Esophagus muscularis mucosa (tissue), 4 donors: ENCODE measurements around the gene PAWR. TPM values are rescaled to one million over a fixed set of nuclear protein-coding genes. Genes with fewer than 3 reads are reported as not detected.

Experiments used
- DNase-seq: peaks from one replicate; pipeline ENCODE4 v3.0.0-alpha.2; 2017; ENCODE audit errors: extremely low spot score
- H3K27ac ChIP-seq, 4 donors: fragments of 200-600 bp; sonication (generic); replicated peaks in 1 of 4; 1 replicate in 3 of 4; 2 replicates in 1 of 4; pipeline ENCODE4 v1.5.1; 2016 to 2019; ENCODE audit warnings: mild to moderate bottlenecking in 1 of 4
- H3K27me3 ChIP-seq, 4 donors: fragments of 200-600 bp; sonication (generic); one replicate each; pipeline versions ENCODE4 v1.5.1 to v1.6.0; 2016 to 2019
- H3K36me3 ChIP-seq, 4 donors: fragments of 200-600 bp; sonication (generic); one replicate each; pipeline ENCODE4 v1.5.1; 2016 to 2019
- H3K4me1 ChIP-seq, 4 donors: fragments of 200-600 bp; sonication (generic); one replicate each; pipeline ENCODE4 v1.5.1; 2016 to 2019
- H3K4me3 ChIP-seq, 4 donors: fragments of 200-600 bp; sonication (generic); 1 replicate in 2 of 4; 2 replicates in 2 of 4; pipeline ENCODE4 v1.5.1; 2016 to 2019; ENCODE audit warnings: mild to moderate bottlenecking in 4 of 4, moderate library complexity in 1 of 4
- H3K9me3 ChIP-seq, 4 donors: fragments of 200-600 bp; sonication (generic); 1 replicate in 3 of 4; 2 replicates in 1 of 4; pipeline ENCODE4 v1.5.1; 2016 to 2019
- CTCF ChIP-seq, 3 experiments: fragments of 200-600 bp in 2 of 3; fragments of 450-650 bp in 1 of 3; sonication (generic) in 2 of 3; IDR thresholded peaks; one replicate each; pipeline ENCODE4 v1.5.1; 2017 to 2019; ENCODE audit warnings: antibody characterized with exemption in 3 of 3, mild to moderate bottlenecking in 2 of 3, moderate library complexity in 1 of 3
- EP300 ChIP-seq: sonication (generic); formaldehyde crosslinking; IDR thresholded peaks from one replicate; pipeline ENCODE4 v1.6.1; 2017; ENCODE audit warnings: antibody characterized with exemption
- POLR2A ChIP-seq: fragments of 450-650 bp; IDR thresholded peaks from one replicate; pipeline ENCODE4 v1.6.1; 2017; ENCODE audit warnings: antibody characterized with exemption, moderate library complexity, mild to moderate bottlenecking, low read depth
- POLR2AphosphoS5 ChIP-seq, 2 donors: sonication (generic); formaldehyde crosslinking; IDR thresholded peaks; one replicate each; pipeline ENCODE4 v1.6.1; 2017; ENCODE audit warnings: antibody characterized with exemption in 2 of 2
- WGBS: methylation state at CpG from one replicate; pipeline ENCODE4 v1.1.5; 2018; 5-methylcytosine and 5-hydroxymethylcytosine counted together
- intact Hi-C: fragments of 100-400 bp; cut with DNase I; formaldehyde crosslinking; loops from one replicate; pipeline ENCODE4 v1.15.1; 2023
- total RNA-seq, 4 donors: library from RNA; depleted of rRNA; stranded (reverse); fragments of >200 nt; gene quantifications; one replicate each; pipeline versions ENCODE4 v1.1.0 to v1.2.1, GENCODE V29; 2016

PAWR gene
- total RNA-seq, 4 donors from 2014 or later, result 63.1 to 127 (median 97.9) TPM

- intact Hi-C loops, result no loop called here
- Histone ChIP-seq H3K27ac (no peak overlapping the region), H3K4me1 (peaks cover 0 to 64% (median 57%) of the 10 kb centered on the region in 4 donors), H3K4me3 (no peak overlapping the region), H3K9me3 (no peaks in the 10 kb centered on the region), H3K36me3 (no peaks in the 10 kb centered on the region), H3K27me3 (no peaks in the 10 kb centered on the region)
- no peak for DNase-seq
- WGBS, result 77% methylated on average over 2 of the region's 2 CpGs
- TF ChIP-seq EP300 (no peak), POLR2AphosphoS5 (IDR thresholded peaks at IDR 0.05) (no peak), POLR2A (no peak), CTCF (IDR thresholded peaks at IDR 0.05) (no peak)
Observed at GRCh38 chr12:79681008-79681590, 9.7 kb downstream of the PAWR start.

GRCh38 chr12:79680051-79680450 is 10.7 kb downstream of the PAWR start:
- no peaks in the 10 kb centered on the region for H3K27me3 ChIP-seq
- 83% methylated on average over 4 of the region's 4 CpGs for WGBS
- no peak overlapping the region for H3K4me3 ChIP-seq
- no peaks in the 10 kb centered on the region for H3K9me3 ChIP-seq
- peaks cover 0 to 54% (median 47%) of the 10 kb centered on the region in 4 donors for H3K4me1 ChIP-seq
- no peaks in the 10 kb centered on the region for H3K36me3 ChIP-seq
- TF ChIP-seq POLR2A (no peak), CTCF (IDR thresholded peaks at IDR 0.05) (no peak), EP300 (no peak), POLR2AphosphoS5 (IDR thresholded peaks at IDR 0.05) (no peak)
- intact Hi-C loops, result no loop called here
- DNase-seq, result no peak
- H3K27ac ChIP-seq, result no peak overlapping the region

- DNase-seq, result no peak
- H3K4me3 ChIP-seq, result no peak overlapping the region
- H3K36me3 ChIP-seq, result no peaks in the 10 kb centered on the region
- no peak overlapping the region for H3K27ac ChIP-seq
- H3K9me3 ChIP-seq, result no peaks in the 10 kb centered on the region
- peaks cover 0 to 39% (median 31%) of the 10 kb centered on the region in 4 donors for H3K4me1 ChIP-seq
- no peaks in the 10 kb centered on the region for H3K27me3 ChIP-seq
- TF ChIP-seq EP300 (no peak), CTCF (IDR thresholded peaks at IDR 0.05) (no peak), POLR2A (no peak), POLR2AphosphoS5 (IDR thresholded peaks at IDR 0.05) (no peak)
- intact Hi-C loops, result no loop called here
Observed at GRCh38 chr12:79678306-79678705, 12.5 kb downstream of the PAWR start.

GRCh38 chr12:79677672-79678071 is 13.1 kb downstream of the PAWR start:
- H3K9me3 ChIP-seq, result no peaks in the 10 kb centered on the region
- H3K4me1 ChIP-seq, result peaks cover 0 to 32% (median 26%) of the 10 kb centered on the region in 4 donors
- no peak overlapping the region for H3K27ac ChIP-seq
- H3K36me3 ChIP-seq, result no peaks in the 10 kb centered on the region
- DNase-seq, result no peak
- no peak overlapping the region for H3K4me3 ChIP-seq
- WGBS, result 81% methylated on average over 2 of the region's 2 CpGs
- no peaks in the 10 kb centered on the region for H3K27me3 ChIP-seq
- intact Hi-C loops, result no loop called here
- TF ChIP-seq CTCF (IDR thresholded peaks at IDR 0.05) (no peak), POLR2AphosphoS5 (IDR thresholded peaks at IDR 0.05) (no peak), POLR2A (no peak), EP300 (no peak)

- 80% methylated on average over 2 of the region's 2 CpGs for WGBS
- H3K4me1 ChIP-seq, result peaks cover 0 to 26% (median 20%) of the 10 kb centered on the region in 4 donors
- H3K9me3 ChIP-seq, result no peaks in the 10 kb centered on the region
- no peak for DNase-seq
- no peaks in the 10 kb centered on the region for H3K27me3 ChIP-seq
- TF ChIP-seq POLR2A, result no peak
- TF ChIP-seq CTCF (IDR thresholded peaks at IDR 0.05), result no peak
- TF ChIP-seq POLR2AphosphoS5 (IDR thresholded peaks at IDR 0.05), result no peak
- H3K4me3 ChIP-seq, result no peak overlapping the region
- no peak overlapping the region for H3K27ac ChIP-seq
- no peaks in the 10 kb centered on the region for H3K36me3 ChIP-seq
- intact Hi-C loops, result no loop called here
Observed at GRCh38 chr12:79676579-79676978, 14.2 kb downstream of the PAWR start.
